ENCODE measurements around the gene TXNRD1. TPM values are rescaled to one million over a fixed set of nuclear protein-coding genes. Genes with fewer than 3 reads are reported as not detected.

The TXNRD1 gene
- total and polyA plus RNA-seq, 2 of the 8 experiments (the other 6 are each of a cell fraction or from before 2014, with no cell fraction given): 56.8 to 127 TPM

DNA sequence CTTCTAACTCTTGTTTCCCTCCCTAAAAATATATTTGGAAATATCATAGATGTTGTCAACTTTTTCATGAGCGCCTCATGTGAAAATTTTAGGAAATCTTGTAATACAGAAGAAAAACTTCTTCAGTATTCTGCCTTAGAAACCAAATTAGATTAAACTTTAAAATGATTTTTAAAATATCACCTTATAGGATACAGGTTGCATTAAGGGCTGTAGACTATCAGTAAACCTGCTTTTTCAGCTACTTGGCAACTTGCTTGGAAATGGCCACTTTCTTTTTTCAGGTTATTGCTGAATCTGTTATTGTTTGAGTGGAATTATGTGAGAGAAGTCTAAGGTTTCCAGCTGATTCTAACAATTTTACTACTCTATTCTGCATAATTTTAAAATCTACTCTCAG lies 97.1 kb downstream of the TXNRD1 start:
- no peak overlapping the region for H2BK5ac ChIP-seq (ENCODE audit: low read depth, low read length)
- CTCF ChIA-PET (ENCODE audit: partially characterized antibody): interaction anchor here (0.6 to 1.6 kb wide), 5 partner anchors 9 to 213 kb away, joined by 3 to 6 read pairs (median 4); partner anchors contain the start of gene EID3
- POLR2A ChIA-PET (ENCODE audit: partially characterized antibody): interaction anchor here (1.5 to 1.8 kb wide), 2 partner anchors 9 to 12 kb away, joined by 5 read pairs; partner anchors contain the start of gene EID3
- no peak overlapping the region for H4K8ac ChIP-seq (ENCODE audit: extremely low read depth, insufficient read depth, low read length)
- WGBS, 2 experiments (ENCODE audit: extremely low coverage in 1 of 2, insufficient coverage in 1 of 2, insufficient read length in 1 of 2, insufficient replicate concordance in 2 of 2, low coverage in 1 of 2, low lambda C conversion rate in 2 of 2, missing lambda C conversion rate in 1 of 2): 100% methylated on average over 1 of the region's 1 CpG; no CpG with 5 or more reads in 1 of the 2 experiments
- no peak overlapping the region for H2BK12ac ChIP-seq (ENCODE audit: low read depth, low read length)
- H3K9me3 ChIP-seq (ENCODE audit: insufficient read depth in 2 of 2, low read depth in 1 of 2, low read length in 1 of 2): no peaks in the 10 kb centered on the region
- H3K4ac ChIP-seq (replicated peaks; ENCODE audit: insufficient read length, low read depth, low read length): no peak overlapping the region
- no peak overlapping the region for H2BK20ac ChIP-seq (ENCODE audit: low read length)
- H3K23ac ChIP-seq (ENCODE audit: insufficient read length): no peak overlapping the region
- peaks cover 0 to 2% (median 0%) of the 10 kb centered on the region in 4 experiments; a peak in 2 of 7 replicates for H3K4me1 ChIP-seq (replicated peaks in 1 of 4; ENCODE audit: control insufficient read depth in 3 of 4, insufficient read depth in 4 of 4, low read length in 3 of 4)
- no peak overlapping the region for H2BK120ac ChIP-seq (replicated peaks; ENCODE audit: low read depth, low read length)
- no peaks in the 10 kb centered on the region for H3K23me2 ChIP-seq (ENCODE audit: low read depth, low read length)
- H3K27ac ChIP-seq (ENCODE audit: low read depth, low read length): no peak overlapping the region
- DNase-seq (ENCODE audit: low read depth in 1 of 2, low spot score in 2 of 2) (no peak), FAIRE-seq (no peak)
- peaks cover 0 to 29% of the 10 kb centered on the region in 2 experiments; a peak in 2 of 4 replicates for H3K79me2 ChIP-seq (ENCODE audit: control insufficient read depth in 1 of 2, insufficient read depth in 2 of 2, low read length in 2 of 2)
- H2BK15ac ChIP-seq (ENCODE audit: low read length): no peak overlapping the region
- H4K91ac ChIP-seq (replicated peaks; ENCODE audit: insufficient read length, low read length): no peak overlapping the region
- no peak overlapping the region for H3K14ac ChIP-seq (ENCODE audit: insufficient read length)
- H3K4me3 ChIP-seq (ENCODE audit: extremely low read depth in 1 of 4, insufficient read depth in 2 of 4, low read depth in 3 of 4, low read length in 4 of 4): no peak overlapping the region
- peaks cover 4% of the 10 kb centered on the region for H3K79me1 ChIP-seq (ENCODE audit: low read depth, low read length)
- H2AFZ ChIP-seq (ENCODE audit: low read length): no peak overlapping the region
- no peak overlapping the region for H2AK5ac ChIP-seq (ENCODE audit: low read depth, low read length)
- H3K27me3 ChIP-seq (replicated peaks in 1 of 4; ENCODE audit: control insufficient read depth in 3 of 4, extremely low read depth in 1 of 4, insufficient read depth in 3 of 4, low read length in 3 of 4): no peaks in the 10 kb centered on the region
- H4K20me1 ChIP-seq (replicated peaks in 1 of 2; ENCODE audit: control insufficient read depth in 1 of 2, insufficient read depth in 2 of 2, low read length in 2 of 2): peaks cover 3 to 5% of the 10 kb centered on the region in 2 experiments
- H4K5ac ChIP-seq (ENCODE audit: insufficient read length, low read depth, low read length): no peak overlapping the region
- TF ChIP-seq, protein P1, sequence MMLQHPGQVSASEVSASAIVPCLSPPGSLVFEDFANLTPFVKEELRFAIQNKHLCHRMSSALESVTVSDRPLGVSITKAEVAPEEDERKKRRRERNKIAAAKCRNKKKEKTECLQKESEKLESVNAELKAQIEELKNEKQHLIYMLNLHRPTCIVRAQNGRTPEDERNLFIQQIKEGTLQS (IDR thresholded peaks at IDR 0.05; ENCODE audit: insufficient read depth, low read depth, low read length): no peak
- no peak for TF ChIP-seq PHF8 (conservative IDR thresholded peaks at IDR 0.05; ENCODE audit: low read depth, low read length)
- no peak for TF ChIP-seq SP1 (IDR thresholded peaks at IDR 0.05; ENCODE audit: low read depth, low read length)
- H3K36me3 ChIP-seq (ENCODE audit: control insufficient read depth in 2 of 4, insufficient read depth in 4 of 4, low read length in 3 of 4): peaks cover 19 to 67% (median 47%) of the 10 kb centered on the region in 4 experiments
- no peak overlapping the region for H3K56ac ChIP-seq (replicated peaks; ENCODE audit: insufficient read length, low read depth, low read length)
- no peak overlapping the region for H3K18ac ChIP-seq (ENCODE audit: extremely low read depth, low read length)
- H3K9ac ChIP-seq (replicated peaks in 1 of 4; ENCODE audit: extremely low read depth in 1 of 4, low read depth in 3 of 4, low read length in 3 of 4): no peak overlapping the region
- no peak overlapping the region for H3K4me2 ChIP-seq (ENCODE audit: insufficient read depth in 1 of 2, low read depth in 2 of 2, low read length in 2 of 2)

All from H1 (cell line).